Right ventricle myocardium inferior (tissue), 1 donor: Measurements from ENCODE around the gene RIMBP3C. TPM values are rescaled to one million over a fixed set of nuclear protein-coding genes. Genes with fewer than 3 reads are reported as not detected.
A peak's percentile ranks its signal among the peaks of the same experiment; 100 is the strongest.
"Not testable (repeated sequence)": the region's sequence is repeated elsewhere in the genome, so short reads cannot be mapped to it uniquely, and the experiment has no call there.

Source experiments
- ATAC-seq: fragments of 200-7000 bp; cut with Tn5 transposase; one replicate; pipeline ENCODE4 v1.9.1; 2020; ENCODE audit warnings: mild to moderate bottlenecking, moderate library complexity
- DNase-seq: peaks from one replicate; pipeline ENCODE4 v3.0.0; 2021; ENCODE audit errors: missing footprints
- intact Hi-C: fragments of 100-400 bp; cut with DNase I; formaldehyde crosslinking; loops from one replicate; pipeline ENCODE4 v1.11.0; 2022
- total RNA-seq: library from RNA; stranded (reverse); fragmentation: NEBNext Ultra II Directional; extraction: Animal tissue kit (Norgen Biotek cat#: 25700); gene quantifications from one replicate; pipeline ENCODE4 v1.2.1, GENCODE V29; 2021
- donor health status: DM: no; HTN: yes; CAD: no; lungs with severe emphysema.

Gene RIMBP3C
- total RNA-seq, 1 donor from 2014 or later = not detected

DNA sequence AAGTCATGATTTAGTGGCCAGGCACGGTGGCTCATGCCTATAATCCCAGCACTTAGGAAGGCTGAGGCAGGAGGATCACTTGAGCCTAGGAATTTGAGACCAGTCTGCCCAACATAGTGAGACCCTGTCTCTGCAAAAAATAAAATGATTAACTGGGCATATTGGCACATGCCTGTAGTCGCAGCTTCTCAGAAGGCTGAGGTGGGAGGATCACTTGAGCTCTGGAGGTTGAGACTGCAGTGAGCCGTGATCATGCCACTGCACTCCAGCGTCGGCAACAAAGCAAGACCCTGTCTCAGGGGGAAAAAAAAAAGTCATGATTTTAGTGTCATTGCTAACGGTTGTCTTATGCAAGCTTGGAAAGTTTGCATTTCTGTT is 28.2 kb upstream of the RIMBP3C start:
- no peak for DNase-seq
- no peak for ATAC-seq
- intact Hi-C loops = no loop called here

DNA sequence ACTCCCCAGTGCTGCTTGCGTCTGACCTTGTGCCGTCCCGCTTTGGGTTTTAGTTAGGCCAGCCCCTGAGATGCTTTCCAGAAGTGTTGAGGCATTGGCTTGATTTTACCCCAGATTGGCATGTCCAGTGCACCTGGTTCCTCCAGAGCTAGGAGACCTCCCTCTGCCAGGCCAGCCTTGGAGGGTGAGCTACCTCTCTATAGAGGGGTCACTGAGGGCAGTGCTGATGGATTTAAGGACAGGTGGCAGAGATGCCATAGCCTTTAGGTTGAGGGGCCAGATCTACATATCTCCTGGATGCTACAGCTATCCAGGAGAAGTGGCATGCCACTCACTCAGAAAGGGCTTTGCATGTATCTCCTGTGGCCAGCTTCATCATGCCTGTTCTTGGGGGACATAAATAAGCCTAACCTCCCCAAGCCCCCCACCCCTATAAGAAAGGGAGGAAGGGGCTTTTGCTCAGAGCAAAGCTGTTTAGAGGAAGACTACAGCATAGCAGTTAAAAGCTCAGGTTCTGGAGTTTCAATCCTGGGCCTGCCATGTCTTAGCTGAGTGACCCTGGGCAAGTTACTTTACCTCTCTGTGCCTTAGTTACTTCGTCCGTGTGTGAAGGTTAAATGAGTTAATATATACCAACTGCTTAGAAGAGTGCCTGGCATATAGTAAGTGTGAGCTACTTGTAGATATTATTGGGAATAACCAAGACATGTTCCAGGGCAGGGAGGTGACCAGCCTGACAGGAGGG is 22.7 kb upstream of the RIMBP3C start:
- intact Hi-C loops = no loop called here

DNA sequence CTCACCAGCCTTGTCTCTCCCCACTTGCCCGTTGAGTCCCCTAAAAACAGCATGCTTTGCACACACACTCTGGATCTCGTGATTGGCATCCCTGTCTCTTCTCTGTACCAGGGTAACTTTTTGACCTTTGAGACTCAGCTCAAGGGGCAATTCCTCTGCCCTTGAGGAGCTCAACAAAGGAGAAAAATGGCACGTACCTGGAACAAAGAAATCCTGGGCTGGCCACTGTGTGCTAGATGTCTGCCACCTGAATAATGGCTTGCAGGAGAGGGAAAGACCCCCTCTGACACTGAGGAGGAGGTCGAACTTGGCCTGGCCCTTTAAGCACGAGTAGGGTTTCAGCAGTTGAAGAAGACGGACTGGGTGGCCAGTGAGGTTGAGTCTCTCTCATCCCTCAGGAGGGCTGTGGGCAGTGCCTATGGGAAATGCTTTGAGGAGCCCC is 22.1 kb upstream of the RIMBP3C start:
- intact Hi-C loops = no loop called here
- ATAC-seq (no peak), DNase-seq (no peak)

More for the DNA sequence above, 22.7 kb upstream of the RIMBP3C start:
- no peak for DNase-seq
- no peak for ATAC-seq

DNA sequence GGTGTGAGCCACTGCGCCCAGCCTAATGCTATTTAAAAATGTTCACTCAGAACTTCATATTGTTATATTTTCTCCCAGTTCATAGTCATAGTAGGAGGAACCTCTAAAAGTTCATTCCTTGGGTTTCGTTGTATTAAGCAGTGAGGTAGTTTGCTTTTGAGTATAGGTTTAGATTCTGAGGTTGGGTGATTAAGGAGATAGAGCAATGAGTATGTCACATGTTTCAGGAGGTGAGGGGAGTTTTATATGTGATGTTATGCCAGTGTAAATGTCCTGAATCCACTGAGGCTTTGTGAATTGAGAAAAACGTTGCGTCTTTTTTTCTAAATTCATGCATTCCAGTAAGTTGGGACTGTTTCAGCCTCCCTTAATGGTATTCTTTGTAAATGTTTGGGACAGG is 20.4 kb upstream of the RIMBP3C start:
- intact Hi-C loops = no loop called here
- no peak for DNase-seq
- ATAC-seq = no peak

DNA sequence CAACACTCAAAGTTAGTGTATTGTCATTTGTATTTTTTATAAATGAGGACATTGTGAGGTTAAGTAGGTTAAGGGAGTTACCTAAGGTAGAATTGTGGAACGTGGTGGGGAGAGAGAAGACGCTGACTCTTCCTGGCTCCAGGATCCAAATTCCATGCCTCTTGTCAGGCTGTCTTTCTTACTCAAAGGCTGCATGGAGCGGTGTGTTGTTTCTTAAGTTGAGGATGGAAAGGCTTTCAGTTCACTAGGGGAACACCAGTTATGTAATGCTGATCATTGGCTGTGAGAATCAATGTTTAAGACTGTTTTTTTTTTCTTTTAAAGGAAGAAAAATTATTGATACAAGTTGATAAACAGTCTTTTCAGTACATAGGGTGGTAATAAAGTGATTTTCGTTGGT is 19.1 kb upstream of the RIMBP3C start:
- no peak for DNase-seq
- ATAC-seq = no peak
- intact Hi-C loops = no loop called here

DNA sequence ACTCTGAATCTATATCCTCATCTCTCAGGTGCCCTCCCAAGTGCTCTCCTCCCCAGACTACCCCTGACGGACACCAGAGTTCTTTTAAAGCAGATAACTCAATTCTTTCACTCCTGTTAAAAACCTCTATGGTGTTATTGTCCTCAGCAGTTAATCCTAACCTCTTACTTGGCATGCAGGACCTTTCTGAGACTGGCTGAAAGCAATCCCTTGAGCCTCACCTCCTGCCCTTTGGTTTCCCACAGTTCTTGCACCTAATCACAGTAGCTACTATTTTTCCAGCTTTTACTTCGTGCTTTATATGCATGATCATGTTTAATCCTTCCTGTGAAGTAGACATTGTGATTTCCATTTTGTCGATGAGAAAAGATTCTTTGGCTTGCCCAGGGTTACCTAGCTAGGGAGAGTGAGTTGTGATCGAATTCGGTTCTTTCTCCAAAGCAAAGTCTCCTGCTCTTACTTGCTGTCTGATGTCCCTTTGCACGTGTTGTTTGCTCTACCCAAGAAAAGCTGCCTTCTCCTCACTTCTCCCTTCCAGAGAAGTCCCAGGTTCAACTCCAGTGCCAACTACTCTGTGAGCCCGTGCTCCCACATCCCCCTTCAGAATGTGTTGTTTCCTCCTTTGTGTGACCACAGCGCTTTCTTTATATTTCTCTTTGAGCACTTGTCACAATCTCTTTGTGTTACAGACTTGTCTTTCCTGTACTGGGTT is 18.4 kb upstream of the RIMBP3C start:
- ATAC-seq (no peak), DNase-seq (no peak)
- intact Hi-C loops = no loop called here

DNA sequence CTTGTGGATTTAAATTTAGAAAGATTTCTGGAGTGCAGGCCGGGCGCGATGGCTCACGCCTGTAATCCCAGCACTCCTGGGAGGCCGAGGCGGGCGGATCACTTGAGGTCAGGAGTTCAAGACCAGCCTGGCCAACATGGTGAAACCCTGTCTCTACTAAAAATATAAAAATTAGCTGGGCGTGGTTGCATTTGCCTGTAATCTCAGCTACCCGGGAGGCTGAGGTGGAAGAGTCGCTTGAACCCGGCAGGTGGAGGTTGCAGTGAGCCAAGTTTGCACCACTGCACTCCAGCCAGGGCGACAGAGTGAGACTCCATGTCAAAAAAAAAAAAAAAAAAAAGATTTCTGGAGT is 17.8 kb upstream of the RIMBP3C start:
- DNase-seq, ATAC-seq, intact Hi-C loops: not testable (repeated sequence)

DNA sequence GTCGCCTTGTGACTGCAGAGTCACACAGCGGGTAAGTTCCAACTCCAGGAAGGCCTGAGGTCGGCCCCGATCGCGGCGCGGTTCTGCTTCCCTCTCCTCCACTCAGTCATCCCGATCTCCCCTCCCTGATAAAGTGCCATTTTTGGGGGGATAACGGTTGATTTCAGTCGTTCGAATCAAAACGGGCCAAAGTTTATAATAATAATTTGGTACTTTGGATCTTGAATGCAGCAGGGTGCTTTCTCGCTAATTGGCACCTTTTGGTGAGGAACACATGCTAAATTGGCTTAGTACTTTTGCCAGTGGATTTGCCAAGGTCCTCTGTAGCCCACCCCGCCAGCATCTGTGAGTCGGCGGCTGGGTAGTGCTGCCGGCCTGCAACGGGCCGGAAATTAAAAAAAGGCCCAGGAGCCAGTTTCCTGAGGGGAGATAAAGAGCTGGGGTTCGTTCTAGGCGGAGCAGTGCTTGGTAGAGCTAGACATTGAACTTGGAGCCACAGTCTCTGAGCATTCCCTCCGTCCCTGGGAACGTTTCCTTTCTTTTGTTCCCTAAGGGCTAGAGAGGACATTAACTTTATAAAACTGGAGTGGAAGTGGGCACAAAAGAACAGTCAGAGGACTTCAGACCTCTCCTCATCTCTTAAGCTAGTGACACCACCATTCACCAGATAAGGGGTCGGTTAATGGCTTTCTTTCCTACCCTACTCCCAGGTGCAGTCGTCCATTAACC is 17.2 kb upstream of the RIMBP3C start:
- ATAC-seq (no peak), DNase-seq (no peak)
- intact Hi-C loops = no loop called here

DNA sequence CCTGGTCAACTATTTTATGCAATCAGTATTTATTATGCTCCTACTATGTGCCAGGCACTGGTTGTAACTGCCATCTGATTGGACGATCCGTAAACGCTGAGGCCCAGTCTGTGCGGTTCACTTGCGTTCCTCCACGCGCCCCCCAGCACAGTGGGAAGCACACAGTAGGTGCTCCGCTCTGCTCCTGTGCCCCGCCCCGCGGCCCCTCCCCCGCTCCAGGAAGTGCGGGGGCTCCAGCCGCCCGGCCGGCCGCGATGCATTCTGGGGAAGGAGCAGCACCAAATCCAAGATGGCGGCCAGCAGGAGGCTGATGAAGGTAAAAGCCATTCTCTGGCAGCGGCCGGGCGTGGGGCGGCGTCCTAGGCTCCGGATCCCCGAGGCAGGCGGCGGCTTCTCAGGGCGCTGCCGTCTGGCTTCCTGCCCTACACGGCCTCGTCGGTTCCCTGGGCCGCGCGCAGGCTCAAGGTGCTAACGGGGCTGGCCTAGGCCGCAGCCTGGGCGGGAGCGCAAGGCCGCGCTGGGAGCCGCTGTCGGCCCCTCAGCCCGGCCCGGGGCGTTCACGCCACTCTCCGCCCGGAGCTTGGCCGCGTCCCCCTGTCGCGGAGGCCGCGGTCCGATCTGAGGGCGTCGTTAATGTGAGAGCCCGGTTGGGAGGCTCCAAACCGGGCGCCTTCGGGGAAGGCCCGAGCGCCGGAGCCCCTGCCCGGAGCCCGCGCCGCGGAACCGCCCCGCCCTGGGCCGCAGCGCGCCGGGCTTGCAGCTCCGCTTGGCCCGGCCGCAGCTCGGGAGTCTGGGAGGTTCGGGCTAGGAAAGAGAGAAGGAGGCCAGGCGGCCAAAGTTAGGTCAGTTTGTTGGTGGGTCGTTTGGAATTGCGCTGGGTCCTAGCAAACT is 16.4 kb upstream of the RIMBP3C start, which contains the start of gene UBE2L3:
Gene UBE2L3 (plus strand): TSS at position 259 of the 891 bp plus-strand sequence. CDS start 31 bp downstream, at position 290.
- ATAC-seq (peak; percentile 95), DNase-seq (peak; percentile 91)
- intact Hi-C loops = no loop called here

DNA sequence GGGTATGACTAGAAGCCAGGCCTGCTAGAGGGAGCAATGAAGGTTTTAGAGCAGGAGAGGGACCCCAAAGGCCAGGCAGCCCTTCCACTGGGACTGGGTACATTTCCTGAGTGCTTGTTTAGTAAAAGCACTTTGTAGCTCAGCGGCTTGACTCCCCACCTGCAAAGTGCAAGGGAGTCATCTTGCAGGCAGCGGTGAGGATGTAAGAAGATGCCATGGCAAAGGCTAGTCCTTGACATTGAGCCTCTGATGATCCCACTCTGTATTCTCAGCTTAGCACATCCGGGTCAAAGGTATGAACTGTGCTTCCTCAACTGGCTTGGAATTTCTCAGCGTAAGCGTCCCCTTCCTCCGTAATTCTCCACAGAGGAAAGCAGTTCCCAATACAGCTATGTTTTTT is 13.2 kb upstream of the RIMBP3C start:
- no peak for ATAC-seq
- DNase-seq = no peak
- intact Hi-C loops = no loop called here

DNA sequence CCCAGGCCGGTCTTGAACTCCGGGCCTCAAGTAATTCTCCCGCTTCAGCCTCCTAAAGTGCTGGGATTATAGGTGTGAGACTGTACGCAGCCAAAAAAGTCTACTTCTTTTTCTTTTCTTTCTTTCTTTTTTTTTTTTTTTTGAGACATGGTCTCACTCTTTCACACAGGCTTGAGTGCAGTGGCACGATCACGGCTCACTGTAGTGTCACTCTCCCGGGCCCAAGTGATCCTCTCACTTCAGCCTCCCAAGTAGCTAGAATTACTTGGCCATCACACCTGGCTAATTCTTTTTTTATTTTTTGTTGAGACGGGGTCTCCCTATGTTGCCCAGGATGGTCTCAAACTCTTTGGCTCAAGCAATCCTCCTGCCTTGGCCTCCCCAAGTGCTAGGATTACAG is 12.7 kb upstream of the RIMBP3C start:
- DNase-seq (no peak), ATAC-seq (no peak)
- intact Hi-C loops = no loop called here

DNA sequence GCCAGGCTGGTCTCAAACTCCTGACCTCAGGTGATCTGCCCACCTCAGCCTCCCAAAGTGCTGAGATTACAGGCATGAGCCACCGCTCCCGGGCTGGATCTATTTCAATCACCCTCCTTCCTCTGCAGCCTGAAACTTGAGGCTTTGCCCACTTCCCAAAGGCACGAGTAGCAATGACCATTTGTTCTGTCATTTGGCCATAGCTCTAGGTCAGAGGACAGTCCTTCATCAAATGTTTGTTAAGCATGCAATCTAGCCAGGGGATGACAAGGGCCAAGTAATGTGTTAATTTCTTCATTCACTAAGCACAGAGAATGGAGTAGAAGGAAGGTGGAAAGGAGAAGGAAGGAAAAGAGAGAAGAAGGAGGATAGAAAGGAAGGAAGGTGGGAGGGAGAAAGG is 9.4 kb upstream of the RIMBP3C start:
- intact Hi-C loops = not testable (repeated sequence)

DNA sequence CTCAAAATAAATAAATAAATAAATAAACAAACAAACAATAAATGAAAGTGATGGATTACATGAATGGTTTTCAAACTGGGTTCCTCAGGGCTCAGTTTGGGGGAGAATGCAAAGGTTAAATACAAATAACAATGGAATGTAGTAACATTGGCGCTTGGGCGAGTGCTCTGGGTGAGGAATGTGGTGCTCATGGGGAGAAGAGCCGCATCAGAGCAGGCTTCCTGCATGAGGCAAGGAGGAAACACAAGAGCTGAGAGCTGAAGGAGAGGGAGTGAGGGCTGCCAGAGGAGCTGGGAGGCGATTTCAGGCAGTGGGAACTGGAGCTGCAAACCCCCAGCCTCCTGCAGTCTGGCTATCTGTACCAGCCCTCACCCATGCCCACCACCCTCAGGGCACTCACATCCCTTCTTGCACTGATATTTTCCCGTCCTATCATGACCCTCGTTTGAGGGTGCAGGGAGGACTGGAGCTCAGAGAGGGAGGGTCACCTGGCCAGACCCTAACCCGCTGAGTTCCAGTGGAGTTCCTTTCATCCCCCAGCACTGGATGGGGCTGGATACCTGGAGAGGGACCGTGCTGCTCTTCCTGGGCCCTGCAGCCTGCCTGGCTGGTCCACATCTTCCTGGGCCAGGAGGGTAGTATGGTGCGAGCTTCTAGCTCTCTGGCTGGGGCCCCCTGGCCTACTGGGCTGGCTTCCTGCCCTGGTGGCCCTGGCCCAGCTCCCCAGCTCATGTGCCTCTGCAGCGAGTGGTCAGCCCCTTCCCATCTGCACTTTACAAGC is 8.3 kb upstream of the RIMBP3C start:
- intact Hi-C loops, DNase-seq, ATAC-seq: not testable (repeated sequence)

More for the DNA sequence above, 9.4 kb upstream of the RIMBP3C start:
- ATAC-seq, DNase-seq: not testable (repeated sequence)

DNA sequence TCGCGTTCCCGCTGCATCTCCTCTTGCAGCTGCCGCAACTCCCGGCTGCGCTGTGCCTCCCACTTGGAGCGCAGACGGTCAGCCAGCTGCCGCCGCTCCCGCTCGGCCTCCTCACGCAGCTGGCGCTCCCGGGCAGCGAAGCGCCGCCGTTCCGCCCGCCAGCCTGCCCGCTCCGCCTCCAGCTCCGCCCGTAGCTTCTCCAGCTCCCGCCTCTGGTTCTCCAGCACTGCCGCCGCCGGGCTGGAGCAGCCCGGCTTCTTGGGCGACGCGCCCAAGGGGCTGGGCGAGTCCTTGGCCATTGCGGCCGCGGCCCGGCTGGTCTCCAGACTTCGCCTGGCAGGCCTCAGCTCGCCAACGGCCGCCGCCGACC is 598 bp downstream of the RIMBP3C start:
- DNase-seq, intact Hi-C loops: not testable (repeated sequence)
- ATAC-seq = peak; percentile 87

DNA sequence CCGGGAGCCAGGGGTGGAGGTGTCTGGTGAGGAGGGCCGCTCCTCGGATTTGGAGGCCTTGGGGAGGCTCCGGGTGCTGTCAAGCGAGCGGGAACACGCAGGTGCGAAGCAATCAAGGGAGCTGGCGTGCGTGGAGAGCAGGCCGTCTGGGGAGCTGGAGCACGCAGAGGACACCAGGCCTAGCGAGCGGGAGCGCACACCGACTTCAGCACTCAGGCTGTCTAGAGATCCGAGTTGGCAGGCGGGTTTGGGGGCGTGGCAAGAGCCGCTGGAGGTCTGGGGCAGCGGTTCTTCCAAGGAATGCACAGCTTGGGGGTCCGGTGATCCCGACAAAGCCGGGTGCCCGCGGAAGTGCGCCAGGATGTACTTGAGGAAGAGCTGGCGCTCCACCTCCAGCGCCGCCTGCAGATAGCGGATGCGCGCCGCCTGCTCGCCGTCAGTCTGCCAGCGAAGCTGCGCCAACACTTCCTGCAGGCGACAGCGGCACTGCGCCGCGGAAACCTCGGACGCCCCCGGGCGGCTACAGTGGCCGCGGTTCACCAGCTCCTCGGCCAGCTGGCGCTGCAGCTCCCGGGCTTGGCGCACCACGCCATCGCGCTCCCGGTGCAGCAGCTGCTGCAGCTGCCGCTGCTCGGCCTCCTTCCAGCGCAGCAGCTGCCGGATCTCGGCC is 1.1 kb downstream of the RIMBP3C start:
- ATAC-seq = peak; percentile 87
- DNase-seq, intact Hi-C loops: not testable (repeated sequence)

DNA sequence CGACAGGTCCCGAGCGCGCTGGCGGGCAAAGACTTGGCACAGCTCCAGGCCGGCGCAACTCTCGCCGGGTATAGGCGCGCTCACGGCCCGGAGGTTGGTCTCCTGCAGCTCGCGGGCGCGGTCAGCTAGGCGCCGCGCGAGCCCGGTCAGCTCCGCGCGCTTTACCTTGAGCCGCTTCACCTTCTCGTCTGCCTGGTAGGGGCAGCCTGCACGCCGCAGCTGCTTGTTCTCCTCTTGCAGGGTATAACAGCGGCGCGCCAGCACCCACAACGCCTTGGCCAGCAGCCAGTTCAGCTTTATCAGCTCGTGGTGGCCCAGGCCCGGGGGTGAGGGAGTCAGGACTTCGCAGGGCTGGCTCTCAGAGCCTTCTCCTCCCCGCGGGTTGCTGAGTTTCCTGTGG is 1.7 kb downstream of the RIMBP3C start:
- DNase-seq, intact Hi-C loops: not testable (repeated sequence)
- ATAC-seq = peak; percentile 15
